IMR-90 (cell line): ENCODE results near the gene SEC24B. TPM values are rescaled to one million over a fixed set of nuclear protein-coding genes. Genes with fewer than 3 reads are reported as not detected.

Experiments
- ATAC-seq: fragments of 200-7000 bp; cut with Tn5 transposase; 2 replicates; pipeline ENCODE4 v1.9.1; 2020; ENCODE audit warnings: low read depth, mild to moderate bottlenecking, moderate library complexity
- BruUV-seq: library from RNA; stranded (reverse); fragments of 400-500 nt; replicated peaks from 2 replicates; lab custom pipeline; 2021; lab: Mats Ljungman, UMichigan
- CTCF ChIA-PET: fragments of 300-600 bp; formaldehyde crosslinking; extraction: SDS; loops from one replicate; lab custom pipeline; 2021; ENCODE audit warnings: antibody characterized with exemption; lab: Yijun Ruan, JAX
- POLR2A ChIA-PET: fragments of 300-600 bp; sonication (Branson Sonifier 250); formaldehyde crosslinking; loops from one replicate; lab custom pipeline; 2022; ENCODE audit warnings: antibody characterized with exemption; ENCODE audit not compliant: unreplicated experiment; lab: Charles Lee
- DNase-seq: peaks from one replicate; pipeline ENCODE4 v3.0.0; 2013
- H2AFZ ChIP-seq: replicated peaks from 2 replicates; pipeline ENCODE3; 2013; ENCODE audit warnings: low read length, mild to moderate bottlenecking; ENCODE audit not compliant: poor library complexity
- H2AK5ac ChIP-seq: 2 replicates; pipeline ENCODE4 v1.6.1; 2013; ENCODE audit warnings: low read depth, low read length, inconsistent platforms
- H2AK9ac ChIP-seq: replicated peaks from 2 replicates; pipeline ENCODE3; 2013; ENCODE audit warnings: mild to moderate bottlenecking, low read depth, low read length, moderate library complexity; ENCODE audit not compliant: poor library complexity
- H2BK120ac ChIP-seq: 2 replicates; pipeline ENCODE4 v1.6.1; 2013; ENCODE audit warnings: low read depth, low read length, inconsistent platforms
- H2BK15ac ChIP-seq: 3 replicates; pipeline ENCODE4 v1.6.1; 2013; ENCODE audit warnings: low read depth, low read length, inconsistent platforms
- H2BK20ac ChIP-seq: 2 replicates; pipeline ENCODE4 v1.6.1; 2013; ENCODE audit warnings: low read depth, mild to moderate bottlenecking, inconsistent platforms, low read length, moderate library complexity
- H2BK5ac ChIP-seq: 2 replicates; pipeline ENCODE4 v1.6.1; 2013; ENCODE audit warnings: mild to moderate bottlenecking, low read depth, low read length, inconsistent platforms; ENCODE audit not compliant: poor library complexity, severe bottlenecking
- H3K14ac ChIP-seq: replicated peaks from 2 replicates; pipeline ENCODE4 v1.6.1; 2013; ENCODE audit warnings: low read depth, low read length, inconsistent platforms
- H3K18ac ChIP-seq: 2 replicates; pipeline ENCODE4 v1.6.1; 2013; ENCODE audit warnings: low read depth, low read length, control low read depth
- H3K23ac ChIP-seq: 2 replicates; pipeline ENCODE4 v1.6.1; 2013; ENCODE audit warnings: low read depth, low read length, inconsistent platforms
- H3K27ac ChIP-seq: 2 replicates; pipeline ENCODE4 v1.5.1; 2013; ENCODE audit warnings: mild to moderate bottlenecking, control low read depth, low read length; ENCODE audit not compliant: insufficient read depth
- H3K27me3 ChIP-seq: 2 replicates; pipeline ENCODE4 v1.6.1; 2013; ENCODE audit warnings: low read length; ENCODE audit not compliant: control insufficient read depth, insufficient read depth
- H3K36me3 ChIP-seq: 2 replicates; pipeline ENCODE4 v1.6.1; 2013; ENCODE audit warnings: low read length, mixed read lengths; ENCODE audit not compliant: control insufficient read depth, insufficient read depth
- H3K4ac ChIP-seq: 2 replicates; pipeline ENCODE4 v1.6.1; 2013; ENCODE audit warnings: low read depth, low read length, inconsistent platforms
- H3K4me1 ChIP-seq: 2 replicates; pipeline ENCODE4 v1.6.1; 2013; ENCODE audit warnings: low read length, mixed read lengths; ENCODE audit not compliant: control insufficient read depth, insufficient read depth
- H3K4me2 ChIP-seq: 2 replicates; pipeline ENCODE4 v1.6.1; 2013; ENCODE audit warnings: low read depth, mild to moderate bottlenecking, control low read depth, low read length, moderate library complexity
- H3K4me3 ChIP-seq: 2 replicates; pipeline ENCODE4 v1.5.1; 2013; ENCODE audit warnings: low read depth, mild to moderate bottlenecking, control low read depth, low read length, moderate library complexity; ENCODE audit not compliant: insufficient read depth
- H3K56ac ChIP-seq: 2 replicates; pipeline ENCODE4 v1.6.1; 2013; ENCODE audit warnings: low read length, inconsistent platforms; ENCODE audit not compliant: insufficient read depth; ENCODE audit errors: extremely low read depth
- H3K79me1 ChIP-seq, 2 experiments: 2 replicates each; pipeline ENCODE4 v1.6.1; 2013; ENCODE audit warnings: low read length in 2 of 2, inconsistent platforms in 1 of 2, low read depth in 1 of 2
- H3K9ac ChIP-seq: 2 replicates; pipeline ENCODE4 v1.6.1; 2013; ENCODE audit warnings: low read depth, low read length, control low read depth
- H3K9me1 ChIP-seq: 2 replicates; pipeline ENCODE4 v1.6.1; 2013; ENCODE audit warnings: low read length, inconsistent platforms; ENCODE audit not compliant: insufficient read depth
- H3K9me3 ChIP-seq: 2 replicates; pipeline ENCODE4 v1.6.1; 2013; ENCODE audit warnings: low read length; ENCODE audit not compliant: control insufficient read depth, insufficient read depth
- H4K20me1 ChIP-seq: 2 replicates; pipeline ENCODE4 v1.6.1; 2013; ENCODE audit warnings: low read length, inconsistent platforms; ENCODE audit not compliant: insufficient read depth
- H4K5ac ChIP-seq: 2 replicates; pipeline ENCODE4 v1.6.1; 2013; ENCODE audit warnings: mild to moderate bottlenecking, low read depth, low read length, control low read depth
- H4K8ac ChIP-seq, 2 experiments: 2 replicates each; pipeline ENCODE4 v1.6.1; 2013; ENCODE audit warnings: low read depth in 2 of 2, low read length in 2 of 2, control low read depth in 1 of 2, inconsistent platforms in 1 of 2
- H4K91ac ChIP-seq: 2 replicates; pipeline ENCODE4 v1.6.1; 2013; ENCODE audit warnings: low read depth, low read length, inconsistent platforms; ENCODE audit not compliant: insufficient read depth
- BHLHE40 ChIP-seq: fragments of 150-350 bp; IDR thresholded peaks from 2 replicates; pipeline ENCODE4 v1.6.1; 2016; ENCODE audit warnings: mild to moderate bottlenecking, low read depth, low read length
- MAZ ChIP-seq: IDR thresholded peaks from 2 replicates; pipeline ENCODE4 v1.6.1; 2012; ENCODE audit warnings: low read depth, mild to moderate bottlenecking, low read length, improper control_type of control experiment, moderate library complexity, borderline replicate concordance
- MXI1 ChIP-seq: IDR thresholded peaks from 2 replicates; pipeline ENCODE4 v1.6.1; 2012; ENCODE audit warnings: low read depth, mild to moderate bottlenecking, low read length, moderate library complexity, borderline replicate concordance
- NFE2L2 ChIP-seq: fragments of 150-350 bp; IDR thresholded peaks from 2 replicates; pipeline ENCODE4 v1.6.1; 2016; ENCODE audit warnings: low read depth, mild to moderate bottlenecking, low read length
- POLR2A ChIP-seq: IDR thresholded peaks from 2 replicates; pipeline ENCODE4 v1.6.1; 2012; ENCODE audit warnings: mild to moderate bottlenecking, low read depth, low read length
- RAD21 ChIP-seq: IDR thresholded peaks from 2 replicates; pipeline ENCODE4 v1.6.1; 2012; ENCODE audit warnings: low read length, improper control_type of control experiment
- RCOR1 ChIP-seq: IDR thresholded peaks from 2 replicates; pipeline ENCODE4 v1.6.1; 2012; ENCODE audit warnings: mild to moderate bottlenecking, low read length, improper control_type of control experiment; ENCODE audit not compliant: insufficient replicate concordance
- RFX5 ChIP-seq: IDR thresholded peaks from 2 replicates; pipeline ENCODE4 v1.8.0; 2012; ENCODE audit warnings: low read depth, mild to moderate bottlenecking, low read length, moderate library complexity
- dilution Hi-C: fragments of 300-500 bp; cut with HindIII; formaldehyde crosslinking; loops from one replicate; pipeline ENCODE4 v1.14.3; 2018; ENCODE audit warnings: low sequenced_read_pairs; ENCODE audit not compliant: unreplicated experiment
- in situ Hi-C: fragments of 300-500 bp; cut with MboI; formaldehyde crosslinking; loops from 3 replicates; pipeline ENCODE4 v1.14.3; 2019; ENCODE audit warnings: low sequenced_read_pairs, inconsistent platforms, mixed read lengths
- intact Hi-C: fragments of 100-400 bp; cut with micrococcal nuclease; formaldehyde crosslinking; loops from 2 replicates; pipeline ENCODE4 v1.10.0; 2022
- polyA plus RNA-seq, 3 experiments: library from polyadenylated mRNA; depleted of rRNA; stranded (reverse); fragments of >200 nt; gene quantifications; 2 replicates each; pipeline ENCODE4 v1.2.3, GENCODE V29; 2012; ENCODE audit warnings: low replicate concordance in 1 of 3
- total RNA-seq: library from RNA; depleted of rRNA; stranded (reverse); fragments of >200 nt; gene quantifications from 2 replicates; pipeline ENCODE4 v1.2.3, GENCODE V29; 2012

The SEC24B gene
- total and polyA plus RNA-seq, 2 of the 4 experiments (the other 2 are of a cell fraction), result 19.0 to 27.4 TPM

DNA sequence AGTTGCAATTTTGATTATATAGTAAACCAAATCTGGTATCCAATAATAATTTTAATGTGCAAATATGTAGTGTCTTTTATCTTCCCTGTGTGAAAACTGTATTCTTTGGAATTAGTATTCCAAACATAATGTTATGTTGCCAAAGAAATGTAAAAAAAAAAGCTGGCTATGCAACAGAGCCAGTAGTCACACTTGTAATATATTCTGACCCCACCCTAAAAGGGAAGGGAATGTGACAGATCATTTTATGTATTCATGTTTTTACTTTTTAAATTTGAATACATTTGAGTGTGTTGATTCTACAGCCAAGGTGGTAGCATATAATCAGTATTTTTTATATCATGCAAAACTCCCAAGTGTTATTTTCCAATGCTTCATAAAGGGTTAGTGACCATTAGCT lies 98.6 kb downstream of the SEC24B start:
- BruUV-seq, result no TSS peak
- H2AK9ac ChIP-seq, result no peak overlapping the region
- no peak overlapping the region for H3K56ac ChIP-seq
- TF ChIP-seq RCOR1 (no peak), NFE2L2 (no peak), MAZ (no peak), POLR2A (no peak), MXI1 (no peak), BHLHE40 (no peak), RFX5 (no peak), RAD21 (no peak)
- H2BK20ac ChIP-seq, result no peak overlapping the region
- no peak overlapping the region for H4K8ac ChIP-seq
- ChIA-PET CTCF (interaction anchor here (0.9 kb wide), 1 partner anchor 18 kb away, joined by 3 read pairs; no protein-coding TSS in a partner anchor), POLR2A (no interaction called here)
- no peak overlapping the region for H2BK5ac ChIP-seq
- H2BK15ac ChIP-seq, result no peak overlapping the region
- no peak overlapping the region for H2BK120ac ChIP-seq
- H3K18ac ChIP-seq, result no peak overlapping the region
- no peak for DNase-seq
- no peak overlapping the region for H3K4me3 ChIP-seq
- H2AK5ac ChIP-seq, result no peak overlapping the region
- intact Hi-C loops (no loop called here), in situ Hi-C loops (no loop called here), dilution Hi-C loops (no loop called here)
- no peaks in the 10 kb centered on the region for H3K27me3 ChIP-seq
- ATAC-seq, result no peak
- H3K27ac ChIP-seq, result no peak overlapping the region
- no peak overlapping the region for H3K4ac ChIP-seq
- no peak overlapping the region for H4K91ac ChIP-seq
- no peak overlapping the region for H3K9ac ChIP-seq
- H4K20me1 ChIP-seq, result no peaks in the 10 kb centered on the region
- no peak overlapping the region for H3K23ac ChIP-seq
- H3K4me2 ChIP-seq, result no peak overlapping the region
- H3K79me1 ChIP-seq, result peaks cover 0 to under 1% of the 10 kb centered on the region in 2 experiments; a peak in 1 of 4 replicates
- H2AFZ ChIP-seq, result no peak overlapping the region
- no peaks in the 10 kb centered on the region for H3K9me1 ChIP-seq
- H4K5ac ChIP-seq, result no peak overlapping the region
- H3K14ac ChIP-seq, result no peak overlapping the region
- H3K4me1 ChIP-seq, result no peaks in the 10 kb centered on the region
- peaks cover 48% of the 10 kb centered on the region for H3K36me3 ChIP-seq
- H3K9me3 ChIP-seq, result no peaks in the 10 kb centered on the region
